GM12878 (cell line): ENCODE measurements around the gene LILRB2. TPM values are rescaled to one million over a fixed set of nuclear protein-coding genes. Genes with fewer than 3 reads are reported as not detected.
"Not testable (repeated sequence)": the region's sequence is repeated elsewhere in the genome, so short reads cannot be mapped to it uniquely, and the experiment has no call there.

Experiments
- ATAC-seq: fragments of 200-7000 bp; cut with Tn5 transposase; 3 replicates; pipeline ENCODE4 v1.9.1; 2020; ENCODE audit warnings: mild to moderate bottlenecking, moderate library complexity
- BruUV-seq: library from RNA; stranded (reverse); fragments of 400-500 nt; replicated peaks from 2 replicates; lab custom pipeline; 2021; lab: Mats Ljungman, UMichigan
- CTCF ChIA-PET: fragments of 300-600 bp; sonication (Branson Sonifier 250); formaldehyde crosslinking; extraction: SDS; loops from one replicate; lab custom pipeline; 2021; ENCODE audit warnings: inconsistent platforms; lab: Yijun Ruan, JAX
- POLR2A ChIA-PET: fragments of 350-600 bp; formaldehyde crosslinking; extraction: SDS; loops from one replicate; lab custom pipeline; 2021; ENCODE audit warnings: inconsistent platforms; lab: Charles Lee
- RAD21 ChIA-PET: fragments of 300-600 bp; sonication (Branson Sonifier 250); formaldehyde crosslinking; loops from one replicate; lab custom pipeline; 2023; ENCODE audit warnings: antibody characterized with exemption; ENCODE audit not compliant: unreplicated experiment; lab: Charles Lee
- SMC1A ChIA-PET: fragments of 300-600 bp; sonication (Branson Sonifier 250); formaldehyde crosslinking; loops from one replicate; lab custom pipeline; 2023; ENCODE audit not compliant: unreplicated experiment, uncharacterized antibody; lab: Charles Lee
- DNase-seq: peaks from one replicate; pipeline ENCODE4 v3.0.0-alpha.2; 2011; ENCODE audit warnings: low read depth, low spot score
- FAIRE-seq: peaks from 3 replicates; lab custom pipeline; 2011; peaks lifted over from hg19 to GRCh38; lab: Jason Lieb, UNC
- H2AFZ ChIP-seq: 2 replicates; pipeline ENCODE4 v1.6.0; 2011; ENCODE audit warnings: low read depth, low read length, control low read depth; ENCODE audit not compliant: control insufficient read depth
- H3K27ac ChIP-seq: 2 replicates; pipeline ENCODE4 v1.5.1; 2011; ENCODE audit warnings: control low read depth; ENCODE audit not compliant: control insufficient read depth, insufficient read depth
- H3K27me3 ChIP-seq, 2 experiments: replicated peaks in 1 of 2; 2 replicates each; pipeline versions ENCODE4 v1.6.0 to v1.6.1; 2011; ENCODE audit warnings: low read length in 1 of 2; ENCODE audit not compliant: control insufficient read depth in 2 of 2, insufficient read depth in 2 of 2
- H3K36me3 ChIP-seq, 2 experiments: 2 replicates each; pipeline ENCODE4 v1.5.1; 2011; ENCODE audit warnings: low read length in 1 of 2; ENCODE audit not compliant: control insufficient read depth in 2 of 2, insufficient read depth in 2 of 2
- H3K4me1 ChIP-seq: 2 replicates; pipeline ENCODE4 v1.6.1; 2011; ENCODE audit warnings: mild to moderate bottlenecking, low read length, moderate library complexity, mixed read lengths; ENCODE audit not compliant: control insufficient read depth, insufficient read depth
- H3K4me2 ChIP-seq: 2 replicates; pipeline ENCODE4 v1.6.0; 2011; ENCODE audit warnings: control low read depth; ENCODE audit not compliant: control insufficient read depth, insufficient read depth
- H3K4me3 ChIP-seq: fragments of 200-600 bp; sonication (generic); 2 replicates; pipeline ENCODE4 v1.5.1; 2016
- H3K79me2 ChIP-seq: 2 replicates; pipeline ENCODE4 v1.6.0; 2011; ENCODE audit warnings: low read length; ENCODE audit not compliant: control insufficient read depth, insufficient read depth
- H3K9ac ChIP-seq: 2 replicates; pipeline ENCODE4 v1.8.0; 2011; ENCODE audit warnings: low read length, control low read depth, mixed read lengths; ENCODE audit not compliant: control insufficient read depth, insufficient read depth
- H3K9me3 ChIP-seq: replicated peaks from 3 replicates; pipeline ENCODE4 v1.5.1; 2011; ENCODE audit warnings: mild to moderate bottlenecking, low read length; ENCODE audit not compliant: control insufficient read depth, insufficient read depth
- H4K20me1 ChIP-seq: 2 replicates; pipeline ENCODE4 v1.6.0; 2011; ENCODE audit not compliant: control insufficient read depth, insufficient read depth
- CREM ChIP-seq: IDR thresholded peaks from 2 replicates; pipeline ENCODE4 v1.6.1; 2014; ENCODE audit warnings: antibody characterized with exemption, low read depth
- EZH2 ChIP-seq: IDR thresholded peaks from 2 replicates; pipeline ENCODE4 v1.6.1; 2012; ENCODE audit warnings: low read depth, mild to moderate bottlenecking, control low read depth, inconsistent platforms, low read length, borderline replicate concordance; ENCODE audit not compliant: control insufficient read depth
- MYB ChIP-seq: fragments of 150-350 bp; IDR thresholded peaks from 2 replicates; pipeline ENCODE4 v1.6.1; 2014; ENCODE audit warnings: mild to moderate bottlenecking, low read depth, low read length, borderline replicate concordance
- MYC ChIP-seq: IDR thresholded peaks from 2 replicates; pipeline ENCODE4 v1.6.1; 2011; ENCODE audit warnings: mild to moderate bottlenecking, low read length, moderate library complexity, inconsistent platforms; ENCODE audit not compliant: insufficient read depth, insufficient replicate concordance, insufficient read length, severe bottlenecking
- RAD21 ChIP-seq: IDR thresholded peaks from 2 replicates; pipeline ENCODE4 v1.6.1; 2011; ENCODE audit warnings: mild to moderate bottlenecking, low read depth, low read length, moderate library complexity; ENCODE audit not compliant: insufficient read depth
- SMARCA5 ChIP-seq: fragments of 450-650 bp; IDR thresholded peaks from 2 replicates; pipeline ENCODE4 v1.6.1; 2017; ENCODE audit warnings: mild to moderate bottlenecking
- SUPT20H ChIP-seq: IDR thresholded peaks from 2 replicates; pipeline ENCODE4 v1.6.1; 2011; ENCODE audit warnings: low read depth, mild to moderate bottlenecking, low read length, moderate library complexity, borderline replicate concordance; ENCODE audit not compliant: control insufficient read depth
- TARDBP ChIP-seq: IDR thresholded peaks from 2 replicates; pipeline ENCODE4 v1.6.1; 2016; ENCODE audit warnings: borderline replicate concordance
- ZNF24 ChIP-seq: fragments of 450-650 bp; IDR thresholded peaks from 2 replicates; pipeline ENCODE4 v1.6.1; 2017; ENCODE audit warnings: antibody characterized with exemption, mild to moderate bottlenecking
- WGBS: methylation state at CpG from one replicate; pipeline ENCODE4 v1.1.6; 2016; ENCODE audit warnings: low lambda C conversion rate; ENCODE audit not compliant: insufficient replicate concordance, insufficient coverage; ENCODE audit errors: missing lambda C conversion rate; 5-methylcytosine and 5-hydroxymethylcytosine counted together
- in situ Hi-C: fragments of 300-500 bp; cut with MboI; formaldehyde crosslinking; loops from 9 replicates; pipeline ENCODE4 v1.14.3; 2018; ENCODE audit warnings: mixed read lengths
- intact Hi-C: fragments of 100-400 bp; cut with micrococcal nuclease; formaldehyde crosslinking; loops from one replicate; pipeline ENCODE4 v1.14.2; 2022; ENCODE audit not compliant: unreplicated experiment
- polyA plus RNA-seq, 11 experiments: library from polyadenylated mRNA; depleted of rRNA in 4 of 11; unstranded in 6 of 11; stranded (reverse) in 5 of 11; fragments of >200 nt; fragmentation: Nextera tagmentation in 4 of 11; fragmentation: Illumina TruSeq in 1 of 11; extraction: Ambion mirVana in 4 of 11; extraction: Trizol in 1 of 11; gene quantifications; 1 replicate in 1 of 11; 2 replicates in 10 of 11; pipeline versions ENCODE4 v1.2.1 to v1.2.3, GENCODE V29; 2011 to 2016; ENCODE audit warnings: inconsistent platforms in 2 of 11, missing spikeins in 2 of 11, low read depth in 1 of 11
- total RNA-seq, 4 experiments: library from RNA; depleted of rRNA in 3 of 4; stranded (reverse); fragments of >200 nt in 3 of 4; fragmentation: Illumina TruSeq in 1 of 4; extraction: Trizol in 1 of 4; gene quantifications; 2 replicates each; pipeline versions ENCODE4 v1.2.1 to v1.2.3, GENCODE V29; 2013 to 2021
- TF ChIP-seq, protein P1 (sequence below): IDR thresholded peaks from 2 replicates; pipeline ENCODE4 v1.6.1; 2011; ENCODE audit warnings: borderline replicate concordance, low read depth, mild to moderate bottlenecking, moderate library complexity, mixed read lengths, low read length; ENCODE audit not compliant: insufficient read depth; ENCODE audit errors: extremely low read length
- TF ChIP-seq, protein P2 (sequence below): fragments of 450-650 bp; IDR thresholded peaks from 2 replicates; pipeline ENCODE4 v1.6.1; 2018; ENCODE audit warnings: mild to moderate bottlenecking, low read depth, moderate library complexity; ENCODE audit not compliant: partially characterized antibody

Gene LILRB2
- total and polyA plus RNA-seq, 10 of the 15 experiments (the other 5 are each of a cell fraction or from before 2014, with no cell fraction given) = 0.08 to 0.18 (median 0.15) TPM; not detected in 4

DNA sequence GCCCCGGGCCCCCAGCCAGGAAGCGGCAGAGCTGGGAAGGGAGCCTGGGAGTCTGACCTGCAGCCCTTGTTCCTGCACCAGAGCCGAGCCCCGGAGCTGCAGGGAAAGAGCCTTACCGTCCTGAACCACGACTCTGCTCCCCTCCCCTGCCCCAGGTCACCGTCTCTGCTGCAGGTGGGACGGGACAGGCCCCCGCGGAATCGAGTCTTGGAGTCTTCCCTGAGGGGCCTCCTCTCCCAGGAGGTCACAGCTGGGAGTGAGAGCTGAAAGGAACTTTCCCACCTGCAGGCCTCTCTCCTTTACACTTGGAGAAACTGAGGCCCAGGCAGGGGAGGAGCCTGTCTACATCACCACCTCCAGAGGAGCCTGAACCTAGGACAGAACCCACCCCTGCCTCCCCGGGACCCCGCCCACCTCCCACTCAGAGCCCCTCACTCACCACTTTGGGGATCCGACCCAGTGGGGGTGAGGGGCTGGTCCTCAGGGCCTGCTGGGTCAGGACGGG is 3.7 kb downstream of the LILRB2 start:
- H3K9ac ChIP-seq, H3K79me2 ChIP-seq, CTCF ChIA-PET, RAD21 ChIA-PET, H3K27me3 ChIP-seq, H3K27ac ChIP-seq, SMC1A ChIA-PET, H4K20me1 ChIP-seq, ATAC-seq, DNase-seq, H3K4me3 ChIP-seq, FAIRE-seq, intact Hi-C loops, H3K4me2 ChIP-seq, H3K4me1 ChIP-seq, H3K9me3 ChIP-seq, H3K36me3 ChIP-seq, POLR2A ChIA-PET, in situ Hi-C loops, H2AFZ ChIP-seq, BruUV-seq: not testable (repeated sequence)
- 21% methylated on average over 11 of the region's 15 CpGs for WGBS

DNA sequence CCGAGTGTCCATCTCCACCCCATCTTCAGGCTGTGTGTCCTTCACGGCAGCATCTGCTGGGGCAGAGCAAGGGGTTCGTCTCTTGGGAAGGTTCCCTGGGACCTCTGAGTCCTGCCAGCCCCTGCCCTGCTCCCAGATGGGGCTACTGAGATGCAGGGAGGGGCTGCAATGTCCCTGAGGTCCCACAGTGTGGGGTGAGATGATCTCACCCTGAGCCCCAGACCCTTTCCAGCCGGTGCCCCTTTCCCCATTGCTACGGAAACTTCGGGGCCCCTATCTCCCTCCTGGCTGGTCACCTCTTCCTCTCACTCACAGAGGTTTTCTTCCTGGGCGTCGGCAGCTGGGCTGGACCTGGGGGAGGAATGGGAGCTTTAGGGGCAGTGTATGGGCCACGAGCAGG is 5.0 kb downstream of the LILRB2 start:
- ATAC-seq (no peak), DNase-seq (no peak)
- no peaks in the 10 kb centered on the region for H4K20me1 ChIP-seq
- TF ChIP-seq, protein P1, sequence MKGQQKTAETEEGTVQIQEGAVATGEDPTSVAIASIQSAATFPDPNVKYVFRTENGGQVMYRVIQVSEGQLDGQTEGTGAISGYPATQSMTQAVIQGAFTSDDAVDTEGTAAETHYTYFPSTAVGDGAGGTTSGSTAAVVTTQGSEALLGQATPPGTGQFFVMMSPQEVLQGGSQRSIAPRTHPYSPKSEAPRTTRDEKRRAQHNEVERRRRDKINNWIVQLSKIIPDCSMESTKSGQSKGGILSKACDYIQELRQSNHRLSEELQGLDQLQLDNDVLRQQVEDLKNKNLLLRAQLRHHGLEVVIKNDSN = no peak
- no peak for TF ChIP-seq MYC
- TF ChIP-seq RAD21 = no peak
- TF ChIP-seq CREM = no peak
- no peak for TF ChIP-seq TARDBP
- TF ChIP-seq EZH2 = no peak
- no peak for TF ChIP-seq MYB
- TF ChIP-seq, protein P2, sequence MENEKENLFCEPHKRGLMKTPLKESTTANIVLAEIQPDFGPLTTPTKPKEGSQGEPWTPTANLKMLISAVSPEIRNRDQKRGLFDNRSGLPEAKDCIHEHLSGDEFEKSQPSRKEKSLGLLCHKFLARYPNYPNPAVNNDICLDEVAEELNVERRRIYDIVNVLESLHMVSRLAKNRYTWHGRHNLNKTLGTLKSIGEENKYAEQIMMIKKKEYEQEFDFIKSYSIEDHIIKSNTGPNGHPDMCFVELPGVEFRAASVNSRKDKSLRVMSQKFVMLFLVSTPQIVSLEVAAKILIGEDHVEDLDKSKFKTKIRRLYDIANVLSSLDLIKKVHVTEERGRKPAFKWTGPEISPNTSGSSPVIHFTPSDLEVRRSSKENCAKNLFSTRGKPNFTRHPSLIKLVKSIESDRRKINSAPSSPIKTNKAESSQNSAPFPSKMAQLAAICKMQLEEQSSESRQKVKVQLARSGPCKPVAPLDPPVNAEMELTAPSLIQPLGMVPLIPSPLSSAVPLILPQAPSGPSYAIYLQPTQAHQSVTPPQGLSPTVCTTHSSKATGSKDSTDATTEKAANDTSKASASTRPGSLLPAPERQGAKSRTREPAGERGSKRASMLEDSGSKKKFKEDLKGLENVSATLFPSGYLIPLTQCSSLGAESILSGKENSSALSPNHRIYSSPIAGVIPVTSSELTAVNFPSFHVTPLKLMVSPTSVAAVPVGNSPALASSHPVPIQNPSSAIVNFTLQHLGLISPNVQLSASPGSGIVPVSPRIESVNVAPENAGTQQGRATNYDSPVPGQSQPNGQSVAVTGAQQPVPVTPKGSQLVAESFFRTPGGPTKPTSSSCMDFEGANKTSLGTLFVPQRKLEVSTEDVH = no peak
- no peak for TF ChIP-seq ZNF24
- no peak for TF ChIP-seq SUPT20H
- no peak for TF ChIP-seq SMARCA5

More for the DNA sequence above, 5.0 kb downstream of the LILRB2 start:
- Histone ChIP-seq H3K4me3 (no peak overlapping the region), H2AFZ (no peak overlapping the region), H3K36me3 (no peaks in the 10 kb centered on the region), H3K79me2 (no peaks in the 10 kb centered on the region), H3K27ac (no peak overlapping the region), H3K9ac (no peak overlapping the region), H3K4me1 (no peaks in the 10 kb centered on the region), H3K9me3 (no peaks in the 10 kb centered on the region; the same call in 2 of the 3 replicates), H3K27me3 (peaks cover 0 to 1% of the 10 kb centered on the region in 2 experiments; a peak in 2 of 4 replicates), H3K4me2 (no peak overlapping the region)
- no TSS peak for BruUV-seq
- FAIRE-seq = no peak
- in situ Hi-C loops (no loop called here), intact Hi-C loops (no loop called here)
- ChIA-PET SMC1A (no interaction called here), POLR2A (no interaction called here), RAD21 (no interaction called here), CTCF (no interaction called here)
- WGBS = 23% methylated on average over 5 of the region's 9 CpGs
